ENCODE data around the gene GOPC. TPM values are rescaled to one million over a fixed set of nuclear protein-coding genes. Genes with fewer than 3 reads are reported as not detected.

GOPC gene
- total RNA-seq, 2 donors from 2014 or later = 29.5 to 31.5 TPM

DNA sequence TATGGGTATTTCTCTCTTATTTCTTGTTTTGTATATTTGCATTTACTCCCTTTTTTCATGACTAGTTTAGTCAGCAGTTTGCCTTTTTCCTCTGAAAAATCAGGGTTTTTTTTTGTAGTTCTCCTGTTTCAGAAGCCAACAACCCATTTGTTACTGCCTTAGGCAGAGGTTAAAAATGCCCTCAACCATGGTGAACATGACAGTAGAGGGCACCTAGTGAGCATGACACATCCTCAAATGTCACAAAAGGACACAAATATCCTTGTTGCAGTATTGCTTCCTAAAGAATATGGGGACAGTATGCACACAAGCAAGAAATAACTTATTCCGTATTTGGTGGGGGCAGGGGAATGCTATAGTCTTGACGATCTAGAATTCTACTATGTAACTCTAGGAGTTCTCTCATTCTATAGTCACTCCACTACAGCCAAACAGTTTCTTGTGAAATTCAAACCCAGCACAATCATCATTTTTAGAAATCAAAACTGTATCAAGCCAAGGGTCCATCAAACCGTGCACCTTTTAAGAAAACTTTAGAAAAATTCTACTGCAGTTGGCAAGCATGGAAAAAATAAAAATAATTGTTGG lies 47.0 kb downstream of the GOPC start:
- TF ChIP-seq, protein P1, sequence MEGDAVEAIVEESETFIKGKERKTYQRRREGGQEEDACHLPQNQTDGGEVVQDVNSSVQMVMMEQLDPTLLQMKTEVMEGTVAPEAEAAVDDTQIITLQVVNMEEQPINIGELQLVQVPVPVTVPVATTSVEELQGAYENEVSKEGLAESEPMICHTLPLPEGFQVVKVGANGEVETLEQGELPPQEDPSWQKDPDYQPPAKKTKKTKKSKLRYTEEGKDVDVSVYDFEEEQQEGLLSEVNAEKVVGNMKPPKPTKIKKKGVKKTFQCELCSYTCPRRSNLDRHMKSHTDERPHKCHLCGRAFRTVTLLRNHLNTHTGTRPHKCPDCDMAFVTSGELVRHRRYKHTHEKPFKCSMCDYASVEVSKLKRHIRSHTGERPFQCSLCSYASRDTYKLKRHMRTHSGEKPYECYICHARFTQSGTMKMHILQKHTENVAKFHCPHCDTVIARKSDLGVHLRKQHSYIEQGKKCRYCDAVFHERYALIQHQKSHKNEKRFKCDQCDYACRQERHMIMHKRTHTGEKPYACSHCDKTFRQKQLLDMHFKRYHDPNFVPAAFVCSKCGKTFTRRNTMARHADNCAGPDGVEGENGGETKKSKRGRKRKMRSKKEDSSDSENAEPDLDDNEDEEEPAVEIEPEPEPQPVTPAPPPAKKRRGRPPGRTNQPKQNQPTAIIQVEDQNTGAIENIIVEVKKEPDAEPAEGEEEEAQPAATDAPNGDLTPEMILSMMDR (IDR thresholded peaks at IDR 0.05) = no peak
- Histone ChIP-seq H3K27ac (no peak overlapping the region), H3K4me3 (no peak overlapping the region), H3K4me1 (ENCODE audit: control insufficient read depth in 1 of 2, low read depth in 2 of 2) (no peaks in the 10 kb centered on the region), H3K9me3 (no peaks in the 10 kb centered on the region), H3K36me3 (no peaks in the 10 kb centered on the region), H3K27me3 (replicated peaks; ENCODE audit: insufficient read depth) (no peaks in the 10 kb centered on the region)
- DNase-seq (ENCODE audit: low spot score) (no peak), ATAC-seq (ENCODE audit: insufficient number of reproducible peaks, low FRiP score, low read depth) (no peak)

DNA sequence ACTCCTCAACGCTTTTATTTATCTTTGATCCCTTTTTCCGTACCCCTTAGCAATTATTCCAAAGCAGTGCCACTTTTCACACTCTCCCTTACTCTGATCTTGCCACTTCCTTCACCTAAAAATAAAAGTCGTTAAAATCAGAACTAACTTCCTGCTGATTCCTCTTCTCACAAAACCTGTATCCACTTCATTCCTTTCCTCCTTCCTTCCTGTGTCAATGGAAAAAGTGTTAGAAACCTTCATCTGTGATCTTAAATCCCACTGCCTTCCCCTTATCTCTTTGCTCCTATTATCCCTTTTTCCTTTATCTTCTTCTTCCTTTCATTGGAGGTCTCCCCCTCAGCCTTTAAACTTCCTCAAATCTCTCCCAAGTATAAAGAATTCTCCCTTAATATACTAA lies 49.2 kb downstream of the GOPC start:
- TF ChIP-seq, protein P1 (IDR thresholded peaks at IDR 0.05) = no peak
- H3K9me3 ChIP-seq = no peaks in the 10 kb centered on the region
- no peak for DNase-seq (ENCODE audit: low spot score)
- ATAC-seq (ENCODE audit: insufficient number of reproducible peaks, low FRiP score, low read depth) = no peak
- no peak overlapping the region for H3K27ac ChIP-seq
- no peaks in the 10 kb centered on the region for H3K27me3 ChIP-seq (replicated peaks; ENCODE audit: insufficient read depth)
- no peak overlapping the region for H3K4me3 ChIP-seq
- H3K4me1 ChIP-seq (ENCODE audit: control insufficient read depth in 1 of 2, low read depth in 2 of 2) = peaks cover 4 to 12% of the 10 kb centered on the region in 2 donors
- H3K36me3 ChIP-seq = no peaks in the 10 kb centered on the region

DNA sequence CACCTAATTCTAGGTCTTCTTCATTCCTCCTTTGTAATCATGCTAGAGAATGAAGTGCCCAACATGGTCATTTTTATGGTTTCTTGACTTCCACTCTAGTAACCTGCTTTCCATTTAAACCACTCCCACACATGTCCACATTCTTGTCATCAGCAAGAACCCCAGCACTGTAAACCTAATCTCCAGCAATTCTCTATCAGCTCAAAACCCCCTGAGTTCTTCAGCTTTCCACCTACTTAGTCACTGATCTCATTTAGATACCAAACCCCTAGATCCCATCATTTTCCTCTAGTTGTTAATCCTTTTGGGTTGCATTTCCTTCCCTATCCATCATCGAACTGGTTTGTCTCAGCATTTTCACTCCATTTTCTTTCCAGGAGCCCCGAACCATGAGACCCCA lies 49.7 kb downstream of the GOPC start:
- Histone ChIP-seq H3K4me3 (no peak overlapping the region), H3K36me3 (no peaks in the 10 kb centered on the region), H3K9me3 (no peaks in the 10 kb centered on the region), H3K27me3 (replicated peaks; ENCODE audit: insufficient read depth) (no peaks in the 10 kb centered on the region), H3K27ac (no peak overlapping the region), H3K4me1 (ENCODE audit: control insufficient read depth in 1 of 2, low read depth in 2 of 2) (peaks cover 4 to 12% of the 10 kb centered on the region in 2 donors)
- no peak for DNase-seq (ENCODE audit: low spot score)
- TF ChIP-seq, protein P1 (IDR thresholded peaks at IDR 0.05) = no peak
- ATAC-seq (ENCODE audit: insufficient number of reproducible peaks, low FRiP score, low read depth) = no peak

DNA sequence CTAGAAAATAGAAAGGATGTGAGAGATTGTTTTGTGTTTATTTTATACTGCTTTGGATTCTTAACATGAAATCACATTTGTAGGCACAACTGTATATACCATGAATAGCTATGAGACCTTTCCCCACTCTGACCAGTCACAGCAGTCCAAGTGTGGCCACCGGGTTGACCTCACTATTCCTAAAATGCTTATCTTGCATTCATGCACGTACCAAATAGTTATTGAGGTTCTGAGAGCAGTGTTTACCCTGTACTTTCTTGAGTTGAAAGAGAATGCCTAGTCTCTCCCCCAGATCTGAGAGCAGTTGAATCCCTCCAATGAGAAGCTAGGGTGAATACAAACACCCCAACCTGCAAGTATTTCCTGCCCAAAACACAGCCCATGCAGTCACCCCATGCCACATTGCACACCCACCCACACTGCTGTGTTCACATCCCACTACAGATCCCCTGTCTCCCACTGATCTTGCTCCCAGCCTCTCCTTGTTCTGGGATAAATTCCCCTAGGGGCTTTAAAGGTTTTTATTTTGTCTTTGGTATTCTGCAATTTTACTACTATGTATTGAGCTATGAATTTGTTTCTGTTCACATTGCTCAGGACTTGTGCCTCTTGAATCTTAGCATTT lies 51.6 kb downstream of the GOPC start:
- ATAC-seq (ENCODE audit: insufficient number of reproducible peaks, low FRiP score, low read depth) = no peak
- TF ChIP-seq, protein P1 (IDR thresholded peaks at IDR 0.05) = no peak
- Histone ChIP-seq H3K27ac (no peak overlapping the region), H3K4me1 (ENCODE audit: control insufficient read depth in 1 of 2, low read depth in 2 of 2) (peaks cover 4 to 12% of the 10 kb centered on the region in 2 donors), H3K27me3 (replicated peaks; ENCODE audit: insufficient read depth) (no peaks in the 10 kb centered on the region), H3K9me3 (no peaks in the 10 kb centered on the region), H3K4me3 (no peak overlapping the region), H3K36me3 (no peaks in the 10 kb centered on the region)
- no peak for DNase-seq (ENCODE audit: low spot score)

DNA sequence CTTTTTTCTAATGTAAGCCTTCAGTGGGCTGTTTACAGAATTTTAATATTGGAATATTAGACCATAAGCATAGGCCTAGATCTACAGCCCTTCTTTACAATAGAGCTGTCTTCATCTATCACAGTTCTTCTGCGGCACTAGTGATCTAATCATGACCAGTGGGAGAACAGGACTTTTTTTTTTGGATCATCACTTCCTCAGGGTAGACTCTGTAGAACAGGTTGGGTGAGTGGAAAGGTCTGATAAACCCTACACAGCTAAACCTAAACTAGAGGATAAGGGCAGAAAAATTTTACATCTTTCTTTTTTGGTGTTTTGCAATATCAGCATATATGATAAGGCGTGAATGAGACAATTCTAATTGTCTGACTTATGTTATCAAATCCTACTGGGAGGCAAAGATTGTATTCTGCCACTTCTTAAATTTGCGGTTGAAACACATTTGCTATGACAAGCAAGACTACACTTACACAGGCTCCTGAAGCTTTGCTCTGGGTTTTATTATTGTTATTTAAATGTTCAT lies 52.2 kb downstream of the GOPC start:
- Histone ChIP-seq H3K4me1 (ENCODE audit: control insufficient read depth in 1 of 2, low read depth in 2 of 2) (peaks cover 4 to 12% of the 10 kb centered on the region in 2 donors), H3K4me3 (no peak overlapping the region), H3K27me3 (replicated peaks; ENCODE audit: insufficient read depth) (no peaks in the 10 kb centered on the region), H3K9me3 (no peaks in the 10 kb centered on the region), H3K27ac (no peak overlapping the region), H3K36me3 (no peaks in the 10 kb centered on the region)
- DNase-seq (ENCODE audit: low spot score) (no peak), ATAC-seq (ENCODE audit: insufficient number of reproducible peaks, low FRiP score, low read depth) (no peak)
- TF ChIP-seq, protein P1 (IDR thresholded peaks at IDR 0.05) = no peak
